WERI-Rb-1 (cell line): ENCODE results near the gene TENM3.

Source experiments
- DNase-seq: peaks from one replicate; pipeline ENCODE4 v3.0.0-alpha.2; 2020
- H3K27ac ChIP-seq: fragments of 250-450 bp; sonication (Bioruptor Pico); 2 replicates; pipeline ENCODE4 v1.5.1; 2020; ENCODE audit warnings: mild to moderate bottlenecking, moderate library complexity
- H3K27me3 ChIP-seq: fragments of 250-450 bp; sonication (Bioruptor Pico); 2 replicates; pipeline ENCODE4 v1.5.1; 2021; ENCODE audit warnings: mild to moderate bottlenecking, low read depth, moderate library complexity; ENCODE audit not compliant: insufficient read depth, severe bottlenecking
- H3K36me3 ChIP-seq: fragments of 250-450 bp; sonication (Bioruptor Pico); 2 replicates; pipeline ENCODE4 v1.5.1; 2020; ENCODE audit warnings: mild to moderate bottlenecking, moderate library complexity
- H3K4me3 ChIP-seq: 2 replicates; pipeline ENCODE4 v1.5.1; 2011; ENCODE audit warnings: low read depth, mild to moderate bottlenecking, control low read depth, low read length
- H3K9me3 ChIP-seq: fragments of 250-450 bp; sonication (Bioruptor Pico); 2 replicates; pipeline ENCODE4 v1.5.1; 2021; ENCODE audit warnings: mild to moderate bottlenecking, moderate library complexity; ENCODE audit not compliant: severe bottlenecking
- TF ChIP-seq, protein P1 (sequence below): IDR thresholded peaks from 2 replicates; pipeline ENCODE4 v1.5.1; 2011; ENCODE audit warnings: low read depth, mild to moderate bottlenecking, control low read depth, inconsistent platforms, low read length

Gene TENM3

DNA sequence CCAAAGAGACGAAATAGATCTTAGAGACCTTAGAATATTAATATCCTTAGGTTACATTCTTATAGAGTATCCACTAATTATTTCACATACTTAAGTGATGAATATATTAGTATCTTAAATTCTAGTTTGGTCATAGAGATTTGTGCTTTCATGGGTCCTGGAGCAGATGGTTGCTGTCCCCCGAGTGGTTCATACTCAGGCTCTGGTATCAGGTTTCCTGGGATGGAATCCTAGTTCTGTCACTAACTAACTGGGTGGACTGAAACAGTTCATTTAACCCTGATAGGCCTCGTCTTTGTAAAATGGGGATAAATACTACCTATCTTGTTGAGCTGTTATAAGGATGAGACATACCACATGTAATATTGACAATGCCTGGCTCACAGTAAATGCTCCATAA, 264.6 kb downstream of the TENM3 start:
- Histone ChIP-seq H3K9me3 (no peaks in the 10 kb centered on the region), H3K27ac (no peak overlapping the region), H3K27me3 (no peaks in the 10 kb centered on the region), H3K4me3 (no peak overlapping the region), H3K36me3 (no peaks in the 10 kb centered on the region)
- TF ChIP-seq, protein P1, sequence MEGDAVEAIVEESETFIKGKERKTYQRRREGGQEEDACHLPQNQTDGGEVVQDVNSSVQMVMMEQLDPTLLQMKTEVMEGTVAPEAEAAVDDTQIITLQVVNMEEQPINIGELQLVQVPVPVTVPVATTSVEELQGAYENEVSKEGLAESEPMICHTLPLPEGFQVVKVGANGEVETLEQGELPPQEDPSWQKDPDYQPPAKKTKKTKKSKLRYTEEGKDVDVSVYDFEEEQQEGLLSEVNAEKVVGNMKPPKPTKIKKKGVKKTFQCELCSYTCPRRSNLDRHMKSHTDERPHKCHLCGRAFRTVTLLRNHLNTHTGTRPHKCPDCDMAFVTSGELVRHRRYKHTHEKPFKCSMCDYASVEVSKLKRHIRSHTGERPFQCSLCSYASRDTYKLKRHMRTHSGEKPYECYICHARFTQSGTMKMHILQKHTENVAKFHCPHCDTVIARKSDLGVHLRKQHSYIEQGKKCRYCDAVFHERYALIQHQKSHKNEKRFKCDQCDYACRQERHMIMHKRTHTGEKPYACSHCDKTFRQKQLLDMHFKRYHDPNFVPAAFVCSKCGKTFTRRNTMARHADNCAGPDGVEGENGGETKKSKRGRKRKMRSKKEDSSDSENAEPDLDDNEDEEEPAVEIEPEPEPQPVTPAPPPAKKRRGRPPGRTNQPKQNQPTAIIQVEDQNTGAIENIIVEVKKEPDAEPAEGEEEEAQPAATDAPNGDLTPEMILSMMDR: no peak
- no peak for DNase-seq

DNA sequence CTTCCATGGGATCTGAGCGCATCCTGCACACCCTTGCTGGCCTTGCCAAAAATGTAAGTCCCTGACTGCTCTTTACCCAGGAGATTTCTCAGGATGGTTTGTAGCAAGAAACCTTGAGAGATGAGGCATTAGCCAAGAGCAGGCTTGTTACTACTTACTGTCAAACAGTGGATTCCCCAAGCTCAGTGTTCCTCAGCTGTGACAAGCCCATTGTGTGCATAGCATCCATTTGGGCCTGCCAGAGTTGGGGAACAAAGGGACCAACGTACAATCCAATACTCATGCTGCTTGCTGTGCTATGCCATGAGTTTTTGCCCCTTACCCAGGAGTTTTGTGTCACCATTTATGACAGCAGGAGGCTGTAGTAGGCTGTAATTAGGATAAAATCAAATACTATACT, 267.6 kb downstream of the TENM3 start:
- H3K27ac ChIP-seq: no peak overlapping the region
- no peak for DNase-seq
- H3K36me3 ChIP-seq: no peaks in the 10 kb centered on the region
- TF ChIP-seq, protein P1: no peak
- H3K4me3 ChIP-seq: no peak overlapping the region
- no peaks in the 10 kb centered on the region for H3K9me3 ChIP-seq
- H3K27me3 ChIP-seq: no peaks in the 10 kb centered on the region

DNA sequence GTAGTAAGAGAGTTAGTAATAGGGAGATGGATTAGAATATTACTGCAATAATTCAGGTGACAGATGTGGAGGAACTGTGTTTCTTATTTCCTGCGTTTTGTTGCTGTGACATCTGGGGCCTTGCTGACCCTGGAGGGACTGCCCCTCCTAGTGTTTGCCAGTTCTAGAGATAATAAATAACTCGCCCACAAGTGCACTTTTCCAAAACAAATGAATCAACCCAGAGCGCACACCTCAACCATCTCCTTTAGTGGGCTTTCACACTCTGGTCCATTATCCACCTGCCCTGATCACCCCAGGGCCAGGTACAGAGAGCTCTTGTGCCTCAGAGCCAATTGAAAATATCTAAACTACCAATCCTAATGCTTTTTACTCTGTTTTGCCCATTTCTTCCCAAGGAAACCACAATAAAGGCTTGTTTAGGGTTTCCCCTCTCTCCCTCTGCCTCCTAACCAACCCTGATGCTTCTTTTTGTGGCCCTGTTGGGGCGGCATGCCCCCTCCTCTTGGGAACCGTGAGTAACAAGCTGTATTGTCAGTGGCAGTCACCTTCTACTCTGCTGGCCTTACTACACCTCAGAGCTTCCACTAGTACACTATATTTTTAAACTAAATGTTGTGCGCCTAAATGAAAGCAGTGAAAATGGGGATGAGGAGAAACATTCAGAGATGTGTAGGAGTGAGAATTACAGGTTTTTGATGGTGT, 270.5 kb downstream of the TENM3 start:
- TF ChIP-seq, protein P1: no peak
- H3K9me3 ChIP-seq: no peaks in the 10 kb centered on the region
- H3K27ac ChIP-seq: no peak overlapping the region
- H3K27me3 ChIP-seq: no peaks in the 10 kb centered on the region
- no peak overlapping the region for H3K4me3 ChIP-seq
- DNase-seq: no peak
- H3K36me3 ChIP-seq: no peaks in the 10 kb centered on the region

DNA sequence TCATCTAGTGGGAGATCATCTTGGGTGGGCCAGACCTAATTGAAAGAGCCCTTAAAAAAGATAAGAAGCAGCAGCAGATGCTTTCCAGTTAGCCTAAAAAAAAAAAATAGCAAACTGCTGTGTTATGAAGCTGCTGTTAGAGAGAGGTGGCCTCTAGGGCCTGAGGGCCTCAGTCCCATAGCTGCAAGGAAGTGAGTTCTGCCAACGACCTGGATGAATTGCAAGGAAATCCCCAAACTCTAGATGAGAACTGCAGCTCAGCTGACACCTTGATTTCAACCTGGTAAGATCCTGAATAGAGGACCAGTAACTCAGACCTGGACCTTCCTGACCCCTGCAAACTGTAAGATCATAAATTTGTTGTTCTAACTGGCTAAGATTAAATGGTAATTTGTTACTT, 275.2 kb downstream of the TENM3 start:
- Histone ChIP-seq H3K36me3 (no peaks in the 10 kb centered on the region), H3K27ac (no peak overlapping the region), H3K27me3 (no peaks in the 10 kb centered on the region), H3K4me3 (no peak overlapping the region), H3K9me3 (no peaks in the 10 kb centered on the region)
- TF ChIP-seq, protein P1: no peak
- no peak for DNase-seq

DNA sequence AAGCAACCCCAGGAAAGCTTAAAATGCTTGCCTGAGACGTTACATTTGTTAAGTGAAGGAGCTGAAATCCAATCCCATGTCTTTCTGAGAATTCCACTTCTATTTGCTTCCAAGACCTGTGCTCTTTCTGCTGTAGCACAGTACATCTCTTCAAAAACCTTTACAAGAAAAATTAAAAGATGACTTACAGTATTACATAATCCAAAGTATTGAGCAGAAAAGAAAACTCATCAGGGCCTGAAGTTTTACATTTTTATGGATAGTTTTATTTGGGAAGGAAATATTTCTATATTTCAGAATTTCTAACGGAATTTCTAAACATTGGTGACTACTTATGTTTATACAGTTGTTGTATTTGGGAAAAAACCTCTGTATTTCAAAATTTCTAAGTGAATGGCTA, 276.3 kb downstream of the TENM3 start:
- H3K27me3 ChIP-seq: no peaks in the 10 kb centered on the region
- no peaks in the 10 kb centered on the region for H3K36me3 ChIP-seq
- DNase-seq: no peak
- no peak overlapping the region for H3K4me3 ChIP-seq
- no peak overlapping the region for H3K27ac ChIP-seq
- TF ChIP-seq, protein P1: no peak
- H3K9me3 ChIP-seq: no peaks in the 10 kb centered on the region

DNA sequence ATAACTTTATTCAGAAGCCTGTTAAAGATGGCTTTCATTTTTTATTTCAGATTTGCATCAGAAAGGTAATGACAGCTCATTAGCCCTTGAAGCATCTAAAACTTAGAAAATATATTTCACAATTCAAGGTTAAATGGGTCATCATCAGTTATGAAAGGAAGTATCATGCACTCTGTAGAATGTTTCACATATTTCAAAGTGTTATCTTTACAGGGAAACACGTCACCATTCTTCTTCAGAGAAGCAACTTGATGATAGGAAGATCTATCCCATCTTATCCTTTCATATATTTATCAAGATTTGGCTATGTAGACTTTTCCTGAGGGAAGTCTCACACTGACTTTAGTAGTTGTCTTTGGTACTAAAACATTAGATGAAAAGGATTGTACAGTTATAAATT, 277.8 kb downstream of the TENM3 start:
- no peak overlapping the region for H3K27ac ChIP-seq
- no peak overlapping the region for H3K4me3 ChIP-seq
- no peaks in the 10 kb centered on the region for H3K27me3 ChIP-seq
- H3K36me3 ChIP-seq: no peaks in the 10 kb centered on the region
- H3K9me3 ChIP-seq: no peaks in the 10 kb centered on the region
- DNase-seq: no peak
- TF ChIP-seq, protein P1: no peak
